ENCODE results near the gene CD99. TPM values are rescaled to one million over a fixed set of nuclear protein-coding genes. Genes with fewer than 3 reads are reported as not detected.

The CD99 gene
- total and polyA plus RNA-seq, 9 of the 15 experiments (the other 6 are each of a cell fraction or from before 2014, with no cell fraction given): 5.0 to 55.3 (median 34.5) TPM

DNA sequence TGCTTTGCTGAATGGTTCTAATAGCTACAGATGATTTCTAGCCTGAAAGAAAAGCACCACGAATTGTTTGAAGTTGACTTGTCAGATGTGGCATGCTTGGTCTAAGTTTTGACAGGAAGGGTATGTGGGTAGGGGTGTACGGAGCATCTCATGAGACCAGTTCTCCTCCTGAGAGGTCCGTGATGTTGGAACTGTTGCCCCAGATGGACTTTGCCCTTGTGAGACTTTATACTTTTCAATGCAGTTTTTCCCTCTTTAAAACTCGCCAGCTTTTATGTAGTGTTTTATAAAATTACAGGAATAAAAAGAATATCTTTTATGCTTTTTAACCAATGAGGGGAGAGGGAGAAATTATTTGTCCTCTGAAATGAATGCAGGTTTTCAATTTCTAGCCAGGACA, 44.2 kb downstream of the CD99 start:
- Histone ChIP-seq H3K27ac (ENCODE audit: extremely low read depth, low read depth, low read length) (no peak overlapping the region), H2AFZ (ENCODE audit: low read depth, low read length) (no peak overlapping the region), H3K79me2 (ENCODE audit: control insufficient read depth, insufficient read depth, low read length) (no peaks in the 10 kb centered on the region), H3K4me1 (replicated peaks in 1 of 2; ENCODE audit: control insufficient read depth in 2 of 2, insufficient read depth in 2 of 2, low read length in 2 of 2) (no peaks in the 10 kb centered on the region), H3K9me3 (replicated peaks; ENCODE audit: control insufficient read depth, insufficient read depth, low read depth, low read length) (0 out of 2 replicates have a peak, but pooled peaks cover 1% of the 10 kb centered on the region), H3K9ac (ENCODE audit: insufficient read depth in 1 of 2, low read depth in 2 of 2, low read length in 2 of 2) (no peak overlapping the region), H3K4me2 (ENCODE audit: insufficient read depth, low read length) (no peak overlapping the region), H3K4me3 (no peak overlapping the region), H3K36me3 (ENCODE audit: control insufficient read depth, insufficient read depth, low read length) (no peaks in the 10 kb centered on the region), H4K20me1 (replicated peaks; ENCODE audit: control insufficient read depth, insufficient read depth, low read length) (no peaks in the 10 kb centered on the region), H3K27me3 (ENCODE audit: control insufficient read depth in 2 of 2, insufficient read depth in 2 of 2, low read length in 2 of 2) (no peaks in the 10 kb centered on the region), H3K9me1 (ENCODE audit: control insufficient read depth, insufficient read depth, low read length) (no peaks in the 10 kb centered on the region)
- in situ Hi-C loops (cut with MboI): no loop called here
- no TSS peak for BruUV-seq (replicated peaks)
- ChIA-PET CTCF (ENCODE audit: low intra/inter-chr PET ratio) (no interaction called here), POLR2A (no interaction called here)
- no peak for FAIRE-seq
- WGBS (ENCODE audit: insufficient coverage, low coverage, missing lambda C conversion rate): 33% methylated on average over 2 of the region's 4 CpGs
- intact Hi-C loops (cut with micrococcal nuclease): no loop called here
- ATAC-seq: no peak
- no peak for DNase-seq (ENCODE audit: extremely low read depth in 1 of 4, low spot score in 3 of 4)
- TF ChIP-seq MTA2 (IDR thresholded peaks at IDR 0.05; ENCODE audit: low read depth) (no peak), ZNF384 (IDR thresholded peaks at IDR 0.05; ENCODE audit: low read depth, low read length) (no peak), TEAD2 (tag; IDR thresholded peaks at IDR 0.05) (no peak), COPS2 (conservative IDR thresholded peaks at IDR 0.05) (no peak), NCOA4 (IDR thresholded peaks at IDR 0.05; ENCODE audit: partially characterized antibody) (no peak), PHB2 (IDR thresholded peaks at IDR 0.05; ENCODE audit: low read depth) (no peak), KAT7 (CRISPR knock-in tag; IDR thresholded peaks at IDR 0.05; ENCODE audit: borderline replicate concordance) (no peak), CBFB (CRISPR knock-in tag; IDR thresholded peaks at IDR 0.05) (no peak), NEUROD1 (IDR thresholded peaks at IDR 0.05; ENCODE audit: borderline replicate concordance, low read depth, low read length, partially characterized antibody) (no peak), MBD2 (IDR thresholded peaks at IDR 0.05; ENCODE audit: borderline replicate concordance, low read depth) (no peak), JUND (IDR thresholded peaks at IDR 0.05; ENCODE audit: borderline replicate concordance, low read depth, low read length) (no peak), JUND (tag; IDR thresholded peaks at IDR 0.05; ENCODE audit: borderline replicate concordance, low read depth, low read length) (no peak), ILK (tag; IDR thresholded peaks at IDR 0.05; ENCODE audit: borderline replicate concordance, low read depth) (no peak), DACH1 (IDR thresholded peaks at IDR 0.05; ENCODE audit: partially characterized antibody) (no peak), CEBPG (CRISPR knock-in tag; IDR thresholded peaks at IDR 0.05) (no peak), CEBPG (tag; conservative IDR thresholded peaks at IDR 0.05 in 1 of 2, IDR thresholded peaks at IDR 0.05 in 1 of 2) (no peak)
- TF ChIP-seq, protein P1, sequence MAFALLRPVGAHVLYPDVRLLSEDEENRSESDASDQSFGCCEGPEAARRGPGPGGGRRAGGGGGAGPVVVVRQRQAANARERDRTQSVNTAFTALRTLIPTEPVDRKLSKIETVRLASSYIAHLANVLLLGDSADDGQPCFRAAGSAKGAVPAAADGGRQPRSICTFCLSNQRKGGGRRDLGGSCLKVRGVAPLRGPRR (CRISPR knock-in tag; IDR thresholded peaks at IDR 0.05): no peak
